Measurements from ENCODE around the gene RAB11B. TPM values are rescaled to one million over a fixed set of nuclear protein-coding genes. Genes with fewer than 3 reads are reported as not detected.
"Not testable (repeated sequence)": the region's sequence is repeated elsewhere in the genome, so short reads cannot be mapped to it uniquely, and the experiment has no call there.

The RAB11B gene
- total RNA-seq, 1 donor from 2014 or later = 58.2 TPM

DNA sequence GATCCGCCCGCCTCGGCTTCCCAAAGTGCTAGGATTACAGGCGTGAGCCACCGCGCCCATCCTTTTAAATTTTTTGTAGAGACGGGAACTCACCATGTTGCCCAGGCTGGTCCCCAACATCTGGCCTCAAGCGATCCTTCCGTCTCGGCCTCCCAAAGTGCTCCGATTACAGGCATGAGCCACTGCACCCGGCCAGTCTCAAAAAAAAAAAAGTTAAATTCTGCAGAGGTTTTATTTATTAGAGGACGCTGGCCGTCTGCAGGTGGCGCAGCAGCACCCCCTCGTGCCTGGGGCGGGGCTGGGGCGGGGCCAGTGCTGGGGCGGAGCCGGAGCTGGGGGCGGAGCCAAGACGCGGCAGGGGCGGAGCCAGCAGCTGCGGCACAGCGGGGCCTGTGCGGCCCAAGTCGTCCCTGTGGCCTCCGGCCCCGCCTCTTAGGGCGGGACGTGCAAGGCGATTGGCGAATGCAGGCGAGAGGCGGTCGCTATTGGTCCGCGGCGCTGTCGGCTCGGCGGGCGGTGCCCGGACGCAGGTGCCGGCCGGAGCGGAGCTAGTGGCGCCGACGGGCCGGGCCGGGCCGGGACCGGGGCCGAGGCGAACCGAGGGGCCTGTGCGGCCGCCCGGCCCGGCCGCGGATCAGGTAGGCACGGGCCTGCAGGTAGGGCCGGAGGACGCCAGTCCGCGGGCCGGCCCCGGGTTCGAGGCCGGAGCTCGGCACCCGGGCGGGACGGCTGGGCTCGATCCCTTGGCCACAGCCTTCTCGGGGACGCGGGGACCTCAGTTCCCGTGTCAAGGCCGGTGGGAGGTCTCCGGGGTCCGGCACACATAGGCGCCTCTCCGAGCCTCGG, 22.8 kb downstream of the RAB11B start, which contains the start of gene MARCHF2:
TSS of gene MARCHF2 (plus strand) at position 523 of the 846 bp plus-strand sequence. CDS start 8,536 bp downstream, outside the sequence.
- H3K36me3 ChIP-seq (ENCODE audit: control insufficient read depth, insufficient read depth, low read length) = no peaks in the 10 kb centered on the region
- peak; percentile 84 for DNase-seq (ENCODE audit: low read depth)
- H3K4me3 ChIP-seq (ENCODE audit: low read depth, low read length) = peak within 1 kb of the TSS; percentile 79
- TF ChIP-seq CTCF (IDR thresholded peaks at IDR 0.05; ENCODE audit: insufficient read depth, low read length, poor library complexity, severe bottlenecking) = peak; percentile 56
- H3K27me3 ChIP-seq (ENCODE audit: control insufficient read depth, insufficient read depth, low read length) = no peaks in the 10 kb centered on the region

DNA sequence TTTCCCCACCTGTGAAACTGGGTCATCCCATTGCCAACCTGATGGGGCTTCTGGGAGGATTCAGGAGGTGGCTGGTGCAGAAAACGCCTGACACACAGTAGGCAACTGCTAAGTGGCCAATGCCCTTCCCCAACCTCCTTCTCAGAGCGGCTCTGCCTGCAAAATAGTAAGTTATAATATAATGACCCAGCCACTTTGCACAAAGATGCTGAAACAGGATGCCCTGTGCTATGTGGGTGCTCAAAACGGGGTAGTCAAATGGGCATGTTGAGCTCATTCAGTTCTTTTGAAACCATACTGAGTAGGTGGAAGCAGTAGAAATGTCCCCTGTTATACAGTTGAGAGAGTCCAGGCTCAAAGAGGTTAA, 23.5 kb downstream of the RAB11B start:
- H3K36me3 ChIP-seq (ENCODE audit: control insufficient read depth, insufficient read depth, low read length) = no peaks in the 10 kb centered on the region
- DNase-seq (ENCODE audit: low read depth) = no peak
- TF ChIP-seq CTCF (IDR thresholded peaks at IDR 0.05; ENCODE audit: insufficient read depth, low read length, poor library complexity, severe bottlenecking) = no peak
- H3K4me3 ChIP-seq (ENCODE audit: low read depth, low read length) = peak overlapping the region; percentile 79
- no peaks in the 10 kb centered on the region for H3K27me3 ChIP-seq (ENCODE audit: control insufficient read depth, insufficient read depth, low read length)

DNA sequence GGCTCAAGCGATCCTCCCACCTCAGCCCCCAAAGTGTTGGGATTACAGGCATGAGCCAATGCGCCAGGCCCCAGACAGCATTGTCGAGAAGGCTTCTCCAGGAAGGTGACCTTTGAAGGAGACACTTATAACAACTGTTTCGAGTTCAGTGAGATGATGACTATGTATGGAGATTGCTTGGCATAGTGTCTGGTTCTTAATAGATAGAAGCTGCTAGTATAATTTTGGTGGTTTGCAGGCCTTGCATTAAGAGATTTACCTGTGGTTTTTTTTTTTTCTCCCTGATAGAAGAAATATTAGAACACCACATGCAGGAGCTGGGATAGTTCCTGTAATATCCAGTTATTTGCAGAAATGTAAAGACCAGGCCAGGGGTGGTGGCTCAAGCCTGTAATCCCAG, 26.6 kb downstream of the RAB11B start:
- Histone ChIP-seq H3K4me3 (ENCODE audit: low read depth, low read length) (no peak overlapping the region), H3K36me3 (ENCODE audit: control insufficient read depth, insufficient read depth, low read length) (no peaks in the 10 kb centered on the region), H3K27me3 (ENCODE audit: control insufficient read depth, insufficient read depth, low read length) (no peaks in the 10 kb centered on the region)
- TF ChIP-seq CTCF (IDR thresholded peaks at IDR 0.05; ENCODE audit: insufficient read depth, low read length, poor library complexity, severe bottlenecking) = no peak
- no peak for DNase-seq (ENCODE audit: low read depth)

DNA sequence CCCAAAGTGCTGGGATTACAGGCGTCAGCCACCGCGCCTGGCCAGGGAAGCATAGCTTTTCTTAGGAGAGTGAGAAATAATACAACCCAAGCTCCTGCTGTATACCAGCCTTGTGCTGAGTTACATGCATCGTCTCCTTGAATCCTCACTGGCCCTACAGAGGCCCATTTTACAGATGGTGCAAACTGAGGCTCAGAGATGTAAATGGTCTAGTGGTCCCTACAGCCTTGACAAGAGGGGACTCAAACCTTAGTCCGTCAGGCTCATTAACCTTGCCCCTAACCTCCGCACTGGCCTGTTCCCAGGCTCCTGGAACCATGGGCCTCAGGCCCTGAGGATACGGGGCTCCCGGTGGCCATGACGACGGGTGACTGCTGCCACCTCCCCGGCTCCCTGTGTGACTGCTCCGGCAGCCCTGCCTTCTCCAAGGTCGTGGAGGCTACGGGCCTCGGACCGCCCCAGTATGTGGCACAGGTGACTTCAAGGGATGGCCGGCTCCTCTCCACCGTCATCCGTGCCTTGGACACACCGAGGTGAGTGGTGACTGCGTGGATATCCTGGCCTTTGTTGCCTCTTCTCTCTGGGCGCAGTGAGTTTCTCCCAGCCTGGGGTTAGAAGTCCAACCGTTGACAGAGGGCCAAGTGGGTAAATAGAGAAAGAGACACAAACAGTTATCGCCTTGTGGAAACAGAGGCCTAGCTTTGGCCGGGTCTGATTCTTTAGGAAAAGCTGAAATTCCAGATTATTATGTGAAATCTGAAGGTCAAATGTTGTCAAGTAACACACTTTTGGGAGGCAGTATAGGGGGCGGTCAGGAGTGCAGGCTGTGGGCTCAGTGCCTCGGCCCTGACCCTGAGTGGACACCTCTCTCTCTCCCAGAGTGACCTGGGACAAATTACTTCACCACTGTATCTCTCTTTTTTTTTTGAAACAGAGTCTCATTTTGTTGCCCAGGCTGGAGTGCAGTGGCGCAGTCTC, 31.6 kb downstream of the RAB11B start:
- TF ChIP-seq CTCF (IDR thresholded peaks at IDR 0.05; ENCODE audit: insufficient read depth, low read length, poor library complexity, severe bottlenecking) = no peak
- DNase-seq (ENCODE audit: low read depth) = no peak
- no peak overlapping the region for H3K4me3 ChIP-seq (ENCODE audit: low read depth, low read length)
- peaks cover 4% of the 10 kb centered on the region for H3K36me3 ChIP-seq (ENCODE audit: control insufficient read depth, insufficient read depth, low read length)
- no peaks in the 10 kb centered on the region for H3K27me3 ChIP-seq (ENCODE audit: control insufficient read depth, insufficient read depth, low read length)

GRCh38 chr19:8423817-8424223, 33.7 kb downstream of the RAB11B start:
- peak; percentile 96 for DNase-seq (ENCODE audit: low read depth)
- H3K36me3 ChIP-seq (ENCODE audit: control insufficient read depth, insufficient read depth, low read length) = peaks cover 4% of the 10 kb centered on the region
- H3K4me3 ChIP-seq (ENCODE audit: low read depth, low read length) = no peak overlapping the region
- H3K27me3 ChIP-seq (ENCODE audit: control insufficient read depth, insufficient read depth, low read length) = no peaks in the 10 kb centered on the region
- TF ChIP-seq CTCF (IDR thresholded peaks at IDR 0.05; ENCODE audit: insufficient read depth, low read length, poor library complexity, severe bottlenecking) = no peak

GRCh38 chr19:8425331-8425730, 35.2 kb downstream of the RAB11B start:
- H3K36me3 ChIP-seq (ENCODE audit: control insufficient read depth, insufficient read depth, low read length); H3K27me3 ChIP-seq (ENCODE audit: control insufficient read depth, insufficient read depth, low read length); DNase-seq (ENCODE audit: low read depth); H3K4me3 ChIP-seq (ENCODE audit: low read depth, low read length): not testable (repeated sequence)
